Testis (tissue), 3 donors: Measurements from ENCODE around the gene HSPBP1. TPM values are rescaled to one million over a fixed set of nuclear protein-coding genes. Genes with fewer than 3 reads are reported as not detected.

ENCODE experiments used
- DNase-seq: peaks from one replicate; pipeline ENCODE4 v3.0.0-alpha.2; 2019
- H3K27ac ChIP-seq, 2 donors: fragments of 200-600 bp; sonication (generic); one replicate each; pipeline ENCODE4 v1.5.1; 2019
- H3K27me3 ChIP-seq: fragments of 200-600 bp; sonication (generic); one replicate; pipeline ENCODE4 v1.5.1; 2019
- H3K36me3 ChIP-seq: fragments of 200-600 bp; sonication (generic); one replicate; pipeline ENCODE4 v1.5.1; 2017; ENCODE audit warnings: low read depth; ENCODE audit errors: missing control alignments
- H3K4me1 ChIP-seq: fragments of 200-600 bp; sonication (generic); one replicate; pipeline ENCODE4 v1.5.1; 2019
- H3K4me3 ChIP-seq, 2 donors: fragments of 200-600 bp; sonication (generic); one replicate each; pipeline ENCODE4 v1.5.1; 2017 to 2019
- H3K9me3 ChIP-seq: fragments of 200-600 bp; sonication (generic); one replicate; pipeline ENCODE4 v1.5.1; 2017
- POLR2A ChIP-seq: fragments of 450-650 bp; IDR thresholded peaks from one replicate; pipeline ENCODE4 v1.6.1; 2017; ENCODE audit warnings: antibody characterized with exemption, mild to moderate bottlenecking, moderate library complexity
- whole genome bisulfite sequencing, 2 donors: methylation state at CpG; one replicate each; pipeline ENCODE4 v1.1.5; 2018; 5-methylcytosine and 5-hydroxymethylcytosine counted together
- intact Hi-C: fragments of 100-400 bp; cut with DNase I; formaldehyde crosslinking; loops from one replicate; pipeline ENCODE4 v1.15.1; 2023; ENCODE audit warnings: low total_unique reads
- microRNA-seq, 2 donors: library from miRNA; unstranded; fragments of <30 nt; microRNA quantifications; one replicate each; pipeline ENCODE4, GENCODE V29; 2016; ENCODE audit warnings: borderline number of aligned reads in 2 of 2, borderline replicate concordance in 1 of 2
- polyA plus RNA-seq: library from polyadenylated mRNA; stranded (reverse); fragments of 350-450 nt; fragmentation: Illumina TruSeq; extraction: RNeasy Lipid Tissue Mini Kit (QIAGEN cat#74804); gene quantifications from one replicate; pipeline ENCODE4 v1.2.3, GENCODE V29; 2014; ENCODE audit warnings: low read depth, low replicate concordance; ENCODE audit not compliant: insufficient read depth
- small RNA-seq, 2 donors: library from RNA; depleted of rRNA; stranded (forward); fragments of <200 nt; gene quantifications; one replicate each; pipeline ENCODE3, GENCODE V24; 2016
- total RNA-seq, 2 donors: library from RNA; depleted of rRNA; stranded (reverse); fragments of >200 nt; gene quantifications; one replicate each; pipeline ENCODE4 v1.2.3, GENCODE V29; 2016
- TF ChIP-seq, protein P1 (sequence below), 3 experiments: fragments of 450-650 bp in 2 of 3; fragments of 200-600 bp in 1 of 3; sonication (generic) in 1 of 3; IDR thresholded peaks; one replicate each; pipeline ENCODE4 v1.5.1; 2016 to 2019; ENCODE audit warnings: antibody characterized with exemption in 3 of 3, mild to moderate bottlenecking in 2 of 3, moderate library complexity in 1 of 3

Gene HSPBP1
- total and polyA plus RNA-seq, 3 donors from 2014 or later, result 42.7 to 48.2 (median 43.5) TPM

DNA sequence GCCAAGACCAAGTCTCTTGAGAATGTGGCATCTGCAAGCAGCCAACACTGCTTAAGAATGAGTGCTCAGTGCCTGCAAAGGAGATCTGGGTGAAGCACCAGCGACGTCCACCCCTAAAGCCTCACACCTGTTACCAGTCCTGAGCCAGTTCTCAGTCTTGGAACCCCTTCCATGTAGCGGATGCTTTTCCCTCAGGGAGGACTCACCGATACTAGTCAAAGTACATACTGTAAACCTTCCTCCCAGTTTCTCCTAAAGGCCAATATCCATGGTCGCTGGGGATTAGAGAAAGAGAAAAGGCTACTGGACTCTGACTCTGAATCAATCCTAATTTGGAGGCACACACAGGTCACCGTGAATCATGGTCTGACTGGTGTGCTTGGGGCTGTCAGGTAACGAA, 66.4 kb downstream of the HSPBP1 start:
- Histone ChIP-seq H3K36me3 (no peaks in the 10 kb centered on the region), H3K27ac (no peak overlapping the region), H3K4me1 (peaks cover 11% of the 10 kb centered on the region), H3K9me3 (no peaks in the 10 kb centered on the region), H3K27me3 (no peaks in the 10 kb centered on the region), H3K4me3 (no peak overlapping the region)
- DNase-seq, result no peak
- WGBS, 2 donors, result 72 to 76% methylated on average over 6 to 7 of the region's 7 CpGs
- intact Hi-C loops, result no loop called here
- TF ChIP-seq, protein P1, sequence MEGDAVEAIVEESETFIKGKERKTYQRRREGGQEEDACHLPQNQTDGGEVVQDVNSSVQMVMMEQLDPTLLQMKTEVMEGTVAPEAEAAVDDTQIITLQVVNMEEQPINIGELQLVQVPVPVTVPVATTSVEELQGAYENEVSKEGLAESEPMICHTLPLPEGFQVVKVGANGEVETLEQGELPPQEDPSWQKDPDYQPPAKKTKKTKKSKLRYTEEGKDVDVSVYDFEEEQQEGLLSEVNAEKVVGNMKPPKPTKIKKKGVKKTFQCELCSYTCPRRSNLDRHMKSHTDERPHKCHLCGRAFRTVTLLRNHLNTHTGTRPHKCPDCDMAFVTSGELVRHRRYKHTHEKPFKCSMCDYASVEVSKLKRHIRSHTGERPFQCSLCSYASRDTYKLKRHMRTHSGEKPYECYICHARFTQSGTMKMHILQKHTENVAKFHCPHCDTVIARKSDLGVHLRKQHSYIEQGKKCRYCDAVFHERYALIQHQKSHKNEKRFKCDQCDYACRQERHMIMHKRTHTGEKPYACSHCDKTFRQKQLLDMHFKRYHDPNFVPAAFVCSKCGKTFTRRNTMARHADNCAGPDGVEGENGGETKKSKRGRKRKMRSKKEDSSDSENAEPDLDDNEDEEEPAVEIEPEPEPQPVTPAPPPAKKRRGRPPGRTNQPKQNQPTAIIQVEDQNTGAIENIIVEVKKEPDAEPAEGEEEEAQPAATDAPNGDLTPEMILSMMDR (IDR thresholded peaks at IDR 0.05), result no peak
- no peak for TF ChIP-seq POLR2A

DNA sequence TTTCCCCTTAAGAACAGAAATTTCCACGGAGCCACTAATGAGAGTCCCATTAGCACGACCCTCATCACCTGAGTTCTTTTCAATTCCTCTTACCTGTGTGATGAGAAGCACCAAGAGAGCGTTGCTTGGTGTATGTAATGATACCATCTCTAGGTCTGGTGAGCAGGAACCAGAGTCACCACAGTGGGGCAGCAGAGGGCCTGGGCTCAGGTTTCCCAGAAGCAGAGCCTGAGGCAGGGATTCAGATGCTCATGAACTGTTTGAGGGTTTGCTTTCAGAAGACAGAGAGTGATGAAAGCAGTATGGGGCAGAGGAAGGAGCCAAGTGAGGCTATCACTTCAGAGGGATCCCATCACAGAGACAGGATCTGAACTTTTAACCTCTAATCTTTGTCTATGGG, 67.5 kb downstream of the HSPBP1 start:
- TF ChIP-seq, protein P1 (IDR thresholded peaks at IDR 0.05), result no peak
- TF ChIP-seq POLR2A, result no peak
- WGBS, 2 donors, result 83 to 89% methylated on average over 3 of the region's 3 CpGs

More for the DNA sequence above, 67.5 kb downstream of the HSPBP1 start:
- H3K9me3 ChIP-seq, result no peaks in the 10 kb centered on the region
- H3K36me3 ChIP-seq, result no peaks in the 10 kb centered on the region
- H3K27me3 ChIP-seq, result no peaks in the 10 kb centered on the region
- H3K27ac ChIP-seq, result no peak overlapping the region
- intact Hi-C loops, result no loop called here
- no peak overlapping the region for H3K4me3 ChIP-seq
- H3K4me1 ChIP-seq, result peaks cover 11% of the 10 kb centered on the region
- no peak for DNase-seq

Small RNAs within 50 kb of the gene (microRNA-seq; reads per million reads assigned to microRNA genes)
- gene MIR6802 (0.70 to 3.5 reads per million in 2 donors), gene MIR6803 (6.3 to 8.3 reads per million in 2 donors), gene MIR6804 (2.1 to 3.5 reads per million in 2 donors)

Small RNAs within 50 kb of the gene (small RNA-seq; reads per million reads assigned to genes)
- gene MIR6802 (0 reads per million in 2 donors), gene MIR6803 (0 to 0.09 reads per million in 2 donors), gene MIR6804 (0 to 0.18 reads per million in 2 donors)

Other genes with a start within 250 kb of the HSPBP1 start
- 1 to 10 TPM; 1.1 to 3.2 TPM for gene GP6, start 241.8 kb downstream of the HSPBP1 start, total RNA-seq
- gene GP6, start 241.8 kb downstream of the HSPBP1 start, polyA plus RNA-seq, result 5.3 TPM
- gene RDH13, start 217.0 kb downstream of the HSPBP1 start, total RNA-seq, result 10 to 100 TPM; 22.5 to 24.3 TPM
- gene RDH13, start 217.0 kb downstream of the HSPBP1 start, polyA plus RNA-seq, result 13.9 TPM
- 1 to 10 TPM; 3.4 to 3.6 TPM for gene EPS8L1, start 204.2 kb downstream of the HSPBP1 start, total RNA-seq
- 13.3 TPM for gene EPS8L1, start 204.2 kb downstream of the HSPBP1 start, polyA plus RNA-seq
- 100 to 1,000 TPM; 184 to 206 TPM for gene PPP1R12C, start 162.5 kb downstream of the HSPBP1 start, total RNA-seq
- gene PPP1R12C, start 162.5 kb downstream of the HSPBP1 start, polyA plus RNA-seq, result 220 TPM
- 10 to 100 TPM; 13.0 to 14.5 TPM for gene TNNT1, start 130.9 kb downstream of the HSPBP1 start, total RNA-seq
- 84.0 TPM for gene TNNT1, start 130.9 kb downstream of the HSPBP1 start, polyA plus RNA-seq
- gene TNNI3, start 122.4 kb downstream of the HSPBP1 start, total RNA-seq, result 10 to 100 TPM; 14.2 to 30.3 TPM
- 20.8 TPM for gene TNNI3, start 122.4 kb downstream of the HSPBP1 start, polyA plus RNA-seq
- 100 to 1,000 TPM in 1 of 2 donors, 10 to 100 TPM in 1; 69.9 to 102 TPM for gene DNAAF3, start 113.5 kb downstream of the HSPBP1 start, total RNA-seq
- gene DNAAF3, start 113.5 kb downstream of the HSPBP1 start, polyA plus RNA-seq, result 173 TPM
- gene SYT5, start 99.8 kb downstream of the HSPBP1 start, total RNA-seq, result 1 to 10 TPM; 1.6 to 5.0 TPM
- 11.7 TPM for gene SYT5, start 99.8 kb downstream of the HSPBP1 start, polyA plus RNA-seq
- gene PTPRH, start 70.6 kb downstream of the HSPBP1 start, total RNA-seq, result 10 to 100 TPM in 1 of 2 donors, 1 to 10 TPM in 1; 6.0 to 11.3 TPM
- gene PTPRH, start 70.6 kb downstream of the HSPBP1 start, polyA plus RNA-seq, result 1.6 TPM
- gene TMEM86B, start 51.3 kb downstream of the HSPBP1 start, total RNA-seq, result 10 to 100 TPM; 13.4 to 13.9 TPM
- gene TMEM86B, start 51.3 kb downstream of the HSPBP1 start, polyA plus RNA-seq, result 12.8 TPM
- gene PPP6R1, start 21.1 kb downstream of the HSPBP1 start, total RNA-seq, result 100 to 1,000 TPM; 178 to 179 TPM
- 217 TPM for gene PPP6R1, start 21.1 kb downstream of the HSPBP1 start, polyA plus RNA-seq
- gene BRSK1, start 3.9 kb upstream of the HSPBP1 start, total RNA-seq, result 10 to 100 TPM; 14.9 to 20.7 TPM
- 12.8 TPM for gene BRSK1, start 3.9 kb upstream of the HSPBP1 start, polyA plus RNA-seq
- 1 to 10 TPM in 1 of 2 donors, not detected in 1; 2.2 TPM for gene TMEM150B, start 45.2 kb upstream of the HSPBP1 start, total RNA-seq
- gene TMEM150B, start 45.2 kb upstream of the HSPBP1 start, polyA plus RNA-seq, result 0.98 TPM
- gene KMT5C, start 59.8 kb upstream of the HSPBP1 start, total RNA-seq, result 10 to 100 TPM; 48.8 to 62.9 TPM
- 14.6 TPM for gene KMT5C, start 59.8 kb upstream of the HSPBP1 start, polyA plus RNA-seq
- 10 to 100 TPM; 27.9 to 47.5 TPM for gene COX6B2, start 74.6 kb upstream of the HSPBP1 start, total RNA-seq
- gene COX6B2, start 74.6 kb upstream of the HSPBP1 start, polyA plus RNA-seq, result 171 TPM
- 10 to 100 TPM; 11.3 to 28.2 TPM for gene GARIN5B, start 83.2 kb upstream of the HSPBP1 start, total RNA-seq
- 49.6 TPM for gene GARIN5B, start 83.2 kb upstream of the HSPBP1 start, polyA plus RNA-seq
- gene IL11, start 90.4 kb upstream of the HSPBP1 start, total RNA-seq, result 1 to 10 TPM; 2.0 to 2.1 TPM
- gene IL11, start 90.4 kb upstream of the HSPBP1 start, polyA plus RNA-seq, result 1.2 TPM
- 10 to 100 TPM; 12.9 to 19.2 TPM for gene TMEM190, start 96.7 kb upstream of the HSPBP1 start, total RNA-seq
- 35.4 TPM for gene TMEM190, start 96.7 kb upstream of the HSPBP1 start, polyA plus RNA-seq
- gene TMEM238, start 104.2 kb upstream of the HSPBP1 start, total RNA-seq, result 1 to 10 TPM; 1.7 to 6.4 TPM
- 0.91 TPM for gene TMEM238, start 104.2 kb upstream of the HSPBP1 start, polyA plus RNA-seq
- 100 to 1,000 TPM; 284 to 624 TPM for gene RPL28, start 105.8 kb upstream of the HSPBP1 start, total RNA-seq
- gene RPL28, start 105.8 kb upstream of the HSPBP1 start, polyA plus RNA-seq, result 1,024 TPM
- gene UBE2S, start 127.7 kb upstream of the HSPBP1 start, total RNA-seq, result 100 to 1,000 TPM; 150 to 188 TPM
- gene UBE2S, start 127.7 kb upstream of the HSPBP1 start, polyA plus RNA-seq, result 272 TPM
- gene SHISA7, start 163.2 kb upstream of the HSPBP1 start, total RNA-seq, result 1 to 10 TPM in 1 of 2 donors, under 1 TPM in 1; 0.43 to 1.0 TPM
- gene SHISA7, start 163.2 kb upstream of the HSPBP1 start, polyA plus RNA-seq, result 0.45 TPM
- gene ISOC2, start 181.5 kb upstream of the HSPBP1 start, total RNA-seq, result 10 to 100 TPM; 79.1 to 98.5 TPM
- 107 TPM for gene ISOC2, start 181.5 kb upstream of the HSPBP1 start, polyA plus RNA-seq
- not detected for gene C19orf85, start 184.6 kb upstream of the HSPBP1 start, total RNA-seq
- gene C19orf85, start 184.6 kb upstream of the HSPBP1 start, polyA plus RNA-seq, result not detected
- 10 to 100 TPM; 31.3 to 53.7 TPM for gene ZNF628, start 196.5 kb upstream of the HSPBP1 start, total RNA-seq
- gene ZNF628, start 196.5 kb upstream of the HSPBP1 start, polyA plus RNA-seq, result 33.8 TPM
- gene NAT14, start 205.1 kb upstream of the HSPBP1 start, total RNA-seq, result 10 to 100 TPM; 12.0 to 16.0 TPM
- 17.3 TPM for gene NAT14, start 205.1 kb upstream of the HSPBP1 start, polyA plus RNA-seq
- 1 to 10 TPM; 6.4 to 6.9 TPM for gene SSC5D, start 208.3 kb upstream of the HSPBP1 start, total RNA-seq
- 10.7 TPM for gene SSC5D, start 208.3 kb upstream of the HSPBP1 start, polyA plus RNA-seq